Femur (tissue), 1 donor: ENCODE data around the gene ITPKB.

Source experiments
- DNase-seq: peaks from one replicate; pipeline ENCODE4 v3.0.0-alpha.2; 2017

Gene ITPKB

DNA sequence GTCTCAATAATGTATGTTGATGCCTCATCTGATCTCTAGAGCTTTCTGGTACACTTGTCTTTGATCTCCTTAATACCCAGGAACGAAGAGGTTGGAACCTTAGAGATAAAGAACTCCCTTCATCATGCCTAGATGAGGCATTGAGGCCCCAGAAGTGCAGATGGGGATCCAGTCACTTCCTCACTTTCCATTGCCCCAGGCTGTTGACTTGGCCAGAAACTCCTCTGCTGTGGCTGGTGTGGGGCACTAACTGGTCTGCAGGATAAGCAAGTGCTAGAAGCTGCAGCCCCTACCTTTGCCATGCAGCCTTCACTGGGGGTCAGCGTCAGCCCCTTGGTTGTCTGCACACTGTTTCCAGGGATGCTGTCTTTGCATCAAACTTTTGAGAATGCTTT is 140.6 kb downstream of the ITPKB start:
- no peak for DNase-seq

DNA sequence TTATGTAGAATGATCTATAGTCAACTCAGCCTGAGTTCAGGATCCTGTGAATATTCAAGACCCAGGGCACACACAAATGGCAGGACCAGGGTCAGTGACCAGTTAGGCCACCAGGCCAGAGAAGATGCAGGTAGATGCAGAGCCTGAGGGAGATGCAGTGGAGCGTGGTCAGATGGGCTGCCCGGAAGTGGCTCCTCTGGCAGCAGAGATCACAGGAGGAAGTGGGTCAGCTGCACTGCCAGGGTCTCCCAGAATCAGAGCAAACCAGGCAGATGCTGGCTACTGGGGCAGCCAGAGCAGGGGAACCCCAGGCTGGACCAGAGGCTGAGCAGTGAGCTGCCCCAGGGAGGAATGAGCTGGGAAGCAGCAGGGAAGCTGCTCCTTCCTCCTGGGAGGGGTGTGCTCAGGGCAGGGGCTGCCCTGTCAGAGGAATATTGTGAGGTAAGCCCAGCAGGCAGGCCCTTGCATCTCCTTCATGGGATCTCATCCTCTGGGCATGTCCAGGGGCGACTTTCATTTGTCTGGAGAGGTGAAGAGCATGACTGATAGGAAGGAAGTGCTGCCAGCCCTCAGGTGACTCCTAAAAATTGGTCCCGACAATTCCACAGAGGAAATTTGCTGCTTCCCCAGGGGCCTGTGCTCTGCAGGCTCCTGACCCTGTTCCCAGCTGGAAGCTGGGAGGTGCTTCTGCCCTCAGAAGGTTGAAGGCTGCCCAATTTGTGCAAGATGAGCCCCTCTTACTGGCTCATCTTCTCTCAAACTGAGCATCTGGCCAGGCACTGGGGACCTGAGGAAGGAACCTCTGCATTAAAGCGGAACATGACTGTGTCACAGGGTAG is 141.2 kb downstream of the ITPKB start:
- no peak for DNase-seq

DNA sequence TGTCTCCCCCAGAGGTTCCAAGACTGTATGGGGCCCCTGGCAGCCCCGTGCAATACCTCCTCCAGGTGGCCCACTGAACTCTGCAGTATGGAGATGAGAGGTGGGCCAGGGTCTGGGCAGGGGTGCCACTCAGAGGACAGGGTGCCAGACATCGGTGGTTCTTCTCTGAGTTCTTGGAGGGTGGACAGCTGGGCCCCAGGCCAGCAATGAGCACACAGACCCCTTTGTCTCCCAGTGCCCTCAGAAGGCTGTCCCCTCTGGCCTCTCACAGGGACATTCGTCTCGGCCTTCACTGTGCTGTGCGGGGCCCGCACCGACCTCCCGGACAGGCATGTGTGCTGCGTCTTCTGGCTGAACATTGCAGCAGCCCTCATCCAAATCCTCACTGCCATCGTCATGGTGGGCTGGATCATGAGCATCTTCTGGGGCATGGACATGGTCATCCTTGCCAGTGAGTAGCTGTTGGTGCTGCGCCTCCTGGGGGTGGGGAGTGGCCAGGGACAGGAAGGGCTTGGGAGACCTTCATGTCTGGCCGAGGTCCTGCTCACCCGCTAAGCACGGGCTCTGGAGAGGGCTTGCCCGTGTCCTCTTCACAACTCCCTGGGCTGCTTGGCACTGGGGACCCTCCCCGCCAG is 142.4 kb downstream of the ITPKB start:
- no peak for DNase-seq

DNA sequence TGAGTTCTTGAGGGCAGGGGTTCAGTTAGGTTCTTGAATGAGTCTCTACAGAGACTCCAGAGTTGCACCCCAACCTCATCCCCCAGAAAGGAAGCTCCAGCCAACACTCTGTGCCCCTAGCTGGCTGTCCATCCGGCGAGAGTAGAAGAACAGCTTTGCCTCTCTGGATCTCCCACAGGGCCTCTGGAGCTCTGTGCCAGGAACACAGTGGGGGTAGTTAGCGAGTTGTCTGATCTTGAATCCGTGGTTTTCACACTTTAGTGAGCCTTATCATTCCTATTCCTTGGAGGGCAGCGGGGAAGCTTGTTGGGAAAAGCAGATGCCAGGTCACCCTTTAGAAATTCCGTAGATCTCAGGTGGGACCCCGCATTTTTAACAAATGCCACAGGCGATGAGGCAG is 145.5 kb downstream of the ITPKB start:
- DNase-seq: no peak

DNA sequence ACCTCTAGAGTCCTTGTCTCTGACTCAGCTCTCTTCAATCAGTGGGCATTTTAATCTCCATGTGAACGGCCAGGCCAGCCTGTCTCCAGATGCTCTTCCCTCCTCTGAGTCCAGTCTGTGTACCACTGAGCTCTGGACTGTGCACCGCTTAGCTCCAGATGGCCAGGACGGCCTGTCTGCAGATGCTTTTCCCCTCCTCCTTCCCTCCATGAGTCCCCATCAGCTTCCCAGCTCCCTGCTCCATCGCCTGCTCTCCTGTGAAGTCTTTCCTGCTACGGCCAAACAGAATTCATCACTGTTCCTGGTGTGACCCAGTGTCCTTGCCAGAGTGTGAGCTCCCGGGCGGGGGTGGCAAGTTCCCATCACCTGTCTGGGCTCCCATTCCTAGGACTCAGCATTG is 148.5 kb downstream of the ITPKB start:
- no peak for DNase-seq

DNA sequence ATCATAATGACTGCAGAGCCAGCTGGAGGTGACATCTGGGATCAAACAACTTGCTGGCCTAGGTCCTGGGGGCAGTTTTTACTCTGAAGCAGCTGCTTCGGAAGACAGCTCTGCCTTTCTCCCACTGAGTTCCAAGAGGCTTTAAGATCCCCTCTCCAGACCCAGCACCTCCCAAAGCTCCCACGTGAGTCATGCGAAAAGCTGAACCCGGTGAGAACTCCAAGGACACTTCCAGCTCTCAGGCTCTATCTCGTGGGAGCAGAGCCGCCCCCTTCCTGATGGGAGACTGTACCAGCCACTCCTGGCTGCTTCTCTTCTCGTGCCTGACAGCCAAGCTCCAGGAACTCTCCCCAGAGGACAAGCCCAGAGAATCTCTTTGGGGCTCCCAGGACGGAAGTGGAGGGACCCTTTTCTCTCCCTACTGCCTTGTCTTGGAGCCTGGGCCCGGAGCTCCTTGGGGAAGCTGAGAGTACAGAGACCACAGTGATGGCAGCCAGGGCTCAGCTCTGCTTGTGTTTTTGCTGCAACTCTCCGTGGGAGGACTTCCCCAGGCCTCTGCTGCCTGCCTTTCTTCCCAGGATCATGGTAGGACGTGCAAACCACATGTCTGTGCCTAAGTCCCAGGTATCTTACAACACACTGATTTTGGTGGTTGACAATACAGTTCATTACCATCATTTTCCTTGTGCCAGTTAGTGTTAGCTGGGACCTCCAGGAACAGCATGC is 149.9 kb downstream of the ITPKB start:
- no peak for DNase-seq

DNA sequence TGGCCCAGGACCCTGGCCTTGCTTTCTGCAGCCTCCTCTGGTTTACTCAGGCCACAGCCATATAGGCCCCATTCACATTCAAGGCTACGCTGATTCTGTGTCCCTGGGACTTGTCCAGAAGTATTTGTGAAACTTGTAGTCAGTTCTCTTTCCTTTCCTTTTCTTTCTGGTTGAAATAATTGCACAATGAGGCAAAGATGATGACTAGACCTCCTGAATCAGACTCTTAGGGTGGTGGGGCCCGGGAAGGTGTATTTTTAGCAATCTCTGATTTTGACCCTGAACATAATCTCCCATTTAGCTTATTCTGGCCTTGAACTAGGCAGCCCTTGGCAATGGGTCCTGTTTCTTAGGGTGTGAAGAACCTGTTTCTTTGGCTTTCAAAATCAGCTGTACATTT is 150.6 kb downstream of the ITPKB start:
- DNase-seq: no peak

DNA sequence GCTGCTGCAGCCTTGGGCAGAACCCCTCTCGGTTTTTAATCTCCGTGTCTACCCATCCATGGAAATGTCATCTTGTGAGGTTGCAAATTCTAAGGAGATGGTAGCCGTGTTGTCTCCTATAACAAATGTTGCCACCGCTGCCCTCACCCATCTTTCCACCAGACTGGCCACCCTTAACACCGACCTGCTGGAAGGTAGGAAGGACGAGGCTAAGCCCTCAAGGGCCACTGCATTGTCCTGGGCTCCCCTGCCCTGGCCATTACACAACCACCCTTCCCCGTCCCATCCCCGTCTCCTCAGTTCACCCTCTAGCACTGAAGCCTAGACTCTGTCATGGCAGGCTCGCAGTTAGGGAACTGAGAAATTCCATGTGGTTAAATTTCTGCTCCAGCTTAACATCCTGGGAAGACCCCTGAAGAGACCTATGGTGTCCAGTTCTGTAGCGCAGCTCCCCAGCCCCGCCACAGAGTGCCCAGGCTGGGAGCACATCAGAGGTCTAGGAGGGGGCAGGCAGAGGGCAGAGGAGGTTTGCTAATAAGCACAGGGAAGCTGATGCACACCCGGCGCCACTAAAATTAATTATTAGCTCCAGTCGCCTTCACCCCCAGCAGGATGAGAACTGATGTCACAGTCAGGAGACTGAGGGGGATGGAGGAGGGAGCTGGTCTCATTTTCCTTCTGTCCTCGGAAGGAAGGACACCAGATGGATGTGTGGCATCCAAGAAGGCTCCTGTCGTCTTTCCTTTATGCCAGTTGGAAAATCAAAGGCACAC is 152.2 kb downstream of the ITPKB start:
- DNase-seq: no peak

DNA sequence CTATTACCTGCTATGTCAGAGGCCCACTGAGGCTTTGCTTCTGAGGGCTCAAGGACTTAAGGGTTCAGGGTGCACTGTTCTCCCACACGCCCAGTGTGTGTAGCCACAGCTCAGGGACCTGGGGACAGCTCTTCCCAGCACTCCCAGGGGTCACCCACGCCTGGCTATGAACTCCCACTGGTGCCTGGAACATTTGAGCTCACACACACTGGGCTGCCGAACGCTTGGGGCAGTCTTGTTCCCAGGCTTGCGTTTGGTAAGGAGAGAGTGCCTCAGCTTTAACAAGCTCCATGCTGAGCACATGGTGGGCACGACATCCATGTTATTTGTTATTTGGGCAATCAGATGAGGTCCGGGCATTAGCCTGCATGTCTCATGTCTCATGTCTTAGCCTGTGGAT is 153.0 kb downstream of the ITPKB start:
- DNase-seq: no peak

DNA sequence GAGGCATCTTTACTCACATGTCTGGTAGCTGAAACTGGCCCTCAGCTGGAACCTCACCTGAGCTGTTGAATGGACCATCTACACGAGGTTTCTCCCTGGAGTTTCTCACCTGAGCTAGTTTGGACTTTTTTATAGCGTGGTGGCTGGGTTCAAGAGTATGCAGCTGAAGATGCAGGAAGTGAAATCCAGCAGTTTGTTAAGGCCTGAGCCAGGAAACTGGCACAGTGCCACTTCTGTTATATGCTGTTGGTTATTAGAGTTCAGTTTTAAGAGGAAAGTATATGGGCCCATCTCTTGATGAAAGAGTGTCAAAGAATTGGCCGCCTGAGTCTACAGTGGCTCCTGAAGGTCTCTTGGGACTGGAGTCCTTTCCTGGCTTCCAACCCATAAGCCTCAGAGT is 154.9 kb downstream of the ITPKB start:
- no peak for DNase-seq

DNA sequence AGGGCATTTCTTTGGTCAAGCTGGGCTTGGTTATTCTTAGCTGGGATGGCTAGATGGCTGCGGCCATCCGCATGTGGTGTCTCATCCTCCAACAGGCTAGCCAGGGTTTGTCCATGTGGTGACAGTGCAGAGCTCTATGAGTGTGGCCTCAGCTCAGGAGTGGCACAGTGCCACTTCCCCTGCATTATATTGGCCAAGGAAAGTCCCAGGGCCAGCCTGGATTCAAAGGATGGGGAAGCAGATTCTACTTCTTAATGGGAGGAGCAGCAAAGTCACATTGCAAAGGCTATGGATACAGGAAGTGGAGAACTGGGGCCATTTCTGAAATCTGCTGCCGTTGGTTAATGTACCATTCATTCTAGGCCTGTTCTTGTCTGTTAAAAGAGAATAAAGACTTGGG is 156.1 kb downstream of the ITPKB start:
- DNase-seq: no peak
